SU-DHL-6 (cell line): ENCODE measurements around the gene PODNL1.

Experiments
- CTCF ChIP-seq: fragments of 200-600 bp; sonication (generic); IDR thresholded peaks from one replicate; pipeline ENCODE4 v1.5.1; 2017; ENCODE audit warnings: antibody characterized with exemption, mild to moderate bottlenecking, low read length, moderate library complexity; ENCODE audit not compliant: insufficient read depth, poor library complexity, severe bottlenecking
- EZH2phosphoT487 ChIP-seq: fragments of 200-600 bp; sonication (generic), shearing (Covaris generic); conservative IDR thresholded peaks from 2 replicates; pipeline ENCODE4 v1.6.1; 2018; ENCODE audit warnings: mild to moderate bottlenecking, antibody characterized with exemption, low read length, moderate library complexity, mixed read lengths

- no peak for TF ChIP-seq CTCF
- no peak for TF ChIP-seq EZH2phosphoT487
Measured at GRCh38 chr19:13905634-13906520, 32.3 kb downstream of the PODNL1 start, which contains the start of the genes BRME1 and CC2D1A.
